HG02571 (cell line): ENCODE measurements around the gene WDR82.

ENCODE experiments used
- ATAC-seq: cut with Tn5 transposase; IDR thresholded peaks from one replicate; pipeline ENCODE4 v1.9.1; 2021; ENCODE audit warnings: mild to moderate bottlenecking, moderate library complexity; ENCODE audit not compliant: unreplicated experiment

Gene WDR82, protein sequence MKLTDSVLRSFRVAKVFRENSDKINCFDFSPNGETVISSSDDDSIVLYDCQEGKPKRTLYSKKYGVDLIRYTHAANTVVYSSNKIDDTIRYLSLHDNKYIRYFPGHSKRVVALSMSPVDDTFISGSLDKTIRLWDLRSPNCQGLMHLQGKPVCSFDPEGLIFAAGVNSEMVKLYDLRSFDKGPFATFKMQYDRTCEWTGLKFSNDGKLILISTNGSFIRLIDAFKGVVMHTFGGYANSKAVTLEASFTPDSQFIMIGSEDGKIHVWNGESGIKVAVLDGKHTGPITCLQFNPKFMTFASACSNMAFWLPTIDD

DNA sequence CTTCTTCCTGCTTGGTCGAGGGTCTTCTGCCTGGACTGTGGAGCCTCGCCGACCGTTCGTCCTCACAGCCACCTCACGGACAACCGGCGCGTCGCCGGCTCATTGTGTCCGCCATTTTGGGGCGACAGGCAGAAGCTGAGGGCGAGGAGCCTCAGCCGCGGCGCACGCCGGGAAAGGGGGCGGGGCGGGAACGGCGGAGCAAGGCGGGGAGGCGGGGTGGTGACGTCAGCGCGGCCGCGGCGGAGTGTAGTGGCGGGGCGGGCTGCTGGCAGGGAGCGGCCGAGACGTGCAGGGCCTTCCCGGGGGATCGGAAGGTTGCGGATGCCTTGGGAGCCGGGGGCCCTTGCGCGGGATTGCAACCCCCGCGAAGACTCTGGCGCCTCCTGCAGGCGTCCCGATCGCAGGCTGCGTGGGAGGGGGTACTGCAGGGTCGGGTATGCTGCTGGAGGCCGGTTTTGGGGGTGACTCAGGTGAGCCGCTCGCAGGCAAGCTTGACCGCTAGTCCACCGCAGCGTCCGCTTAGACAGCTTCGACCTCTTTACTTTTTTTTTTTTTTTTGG is at the start of gene WDR82:
Gene WDR82, minus strand, starts transcription at position 140 of the 560 bp plus-strand sequence. CDS start 288 bp downstream, outside the sequence.
- peak; percentile 86 for ATAC-seq

DNA sequence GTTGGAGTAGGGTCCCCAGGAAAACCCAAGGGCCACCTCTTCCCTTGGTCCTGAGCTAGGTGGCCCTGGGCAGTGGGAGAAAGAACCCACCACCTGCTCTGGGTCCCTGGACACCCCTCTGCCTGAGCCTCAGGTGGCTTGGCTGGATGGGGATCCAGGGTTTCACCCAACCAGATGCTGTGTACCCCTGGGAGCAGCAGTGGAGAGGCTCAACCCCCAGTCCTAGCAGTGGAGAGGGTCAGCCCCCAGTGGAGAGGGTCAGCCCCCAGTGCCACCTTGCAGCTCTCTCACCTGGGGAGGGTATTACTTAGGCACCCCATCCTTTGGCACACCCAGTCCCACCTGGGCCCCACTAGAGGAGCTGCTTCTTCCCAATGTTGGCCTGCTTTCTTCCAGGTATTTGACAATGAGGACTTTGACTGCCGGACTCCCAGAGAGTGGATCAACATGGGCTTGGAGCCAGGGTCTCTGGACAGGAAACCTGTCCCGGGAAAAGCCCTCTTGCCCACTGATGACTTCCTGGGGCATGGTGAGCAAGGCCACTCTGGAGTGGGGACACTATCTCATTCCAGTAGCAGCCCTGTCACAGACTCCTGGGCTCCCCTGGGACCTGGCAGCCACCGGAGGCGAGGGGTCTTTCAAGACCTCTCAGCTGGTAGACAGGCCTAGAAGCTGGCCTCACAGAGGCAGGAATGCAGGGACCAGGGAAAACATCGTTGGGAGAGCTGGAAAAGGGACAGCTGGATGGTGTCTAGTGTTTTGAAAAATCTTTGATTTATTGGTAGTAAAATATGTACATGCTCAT is 49.2 kb upstream of the WDR82 start:
- no peak for ATAC-seq

DNA sequence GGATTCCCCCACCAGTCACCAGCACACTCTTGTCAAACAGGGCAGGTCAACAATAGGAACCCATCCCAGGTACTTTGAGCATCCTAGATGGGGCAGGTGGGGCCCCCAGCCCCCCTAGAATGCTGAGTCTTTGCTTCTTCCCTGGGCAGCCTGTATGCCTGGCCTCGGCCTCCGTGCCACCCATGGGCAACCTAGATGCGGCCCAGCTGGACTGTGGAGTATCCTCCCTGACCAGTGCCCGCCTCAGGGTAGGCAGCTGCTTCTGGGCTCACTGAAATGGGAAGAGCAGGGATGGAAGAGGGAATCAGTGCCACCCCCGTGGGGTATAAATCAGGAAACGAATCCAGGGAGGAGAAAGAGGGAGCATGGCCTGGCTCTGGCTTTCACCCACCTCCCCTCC is 48.5 kb upstream of the WDR82 start:
- ATAC-seq: no peak

DNA sequence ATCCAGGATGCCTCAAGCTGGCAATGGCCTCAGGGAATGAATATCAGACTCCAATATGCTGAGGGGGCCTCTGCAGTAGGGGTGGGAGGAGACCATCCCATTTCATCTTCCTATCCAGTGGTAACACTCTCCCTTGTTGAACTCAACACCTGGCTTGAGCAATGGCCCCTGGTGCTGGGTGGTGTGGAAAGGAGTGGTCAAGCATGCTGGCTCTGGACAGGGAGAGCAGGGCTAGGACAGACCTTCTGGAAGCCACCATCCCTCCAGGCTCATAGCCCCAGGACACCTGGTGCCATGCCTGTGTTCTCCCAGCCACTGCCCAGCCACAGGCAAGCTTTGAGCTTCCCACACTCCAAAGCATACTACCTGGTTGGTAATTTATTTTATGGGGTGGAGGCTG is 47.2 kb upstream of the WDR82 start:
- ATAC-seq: no peak

DNA sequence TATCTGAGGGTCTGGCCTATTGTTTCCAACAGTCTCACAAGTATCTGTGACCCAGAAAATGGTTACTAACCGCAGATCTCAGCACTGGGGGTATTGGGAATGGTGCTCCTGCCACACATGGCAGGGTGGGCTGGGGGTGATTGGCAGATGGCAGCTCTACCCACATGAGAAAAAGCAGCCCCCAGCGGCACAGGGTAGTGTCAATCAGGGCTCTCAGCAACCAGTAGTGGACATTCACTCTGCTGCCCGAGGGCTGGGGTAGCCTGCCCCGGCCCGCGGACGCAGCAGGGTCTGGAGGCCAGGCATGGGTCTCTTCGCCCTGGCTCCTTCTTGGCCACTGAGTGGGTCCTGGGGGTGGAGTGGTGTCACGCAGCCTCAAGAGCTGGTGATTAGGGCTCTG is 46.2 kb upstream of the WDR82 start:
- no peak for ATAC-seq

DNA sequence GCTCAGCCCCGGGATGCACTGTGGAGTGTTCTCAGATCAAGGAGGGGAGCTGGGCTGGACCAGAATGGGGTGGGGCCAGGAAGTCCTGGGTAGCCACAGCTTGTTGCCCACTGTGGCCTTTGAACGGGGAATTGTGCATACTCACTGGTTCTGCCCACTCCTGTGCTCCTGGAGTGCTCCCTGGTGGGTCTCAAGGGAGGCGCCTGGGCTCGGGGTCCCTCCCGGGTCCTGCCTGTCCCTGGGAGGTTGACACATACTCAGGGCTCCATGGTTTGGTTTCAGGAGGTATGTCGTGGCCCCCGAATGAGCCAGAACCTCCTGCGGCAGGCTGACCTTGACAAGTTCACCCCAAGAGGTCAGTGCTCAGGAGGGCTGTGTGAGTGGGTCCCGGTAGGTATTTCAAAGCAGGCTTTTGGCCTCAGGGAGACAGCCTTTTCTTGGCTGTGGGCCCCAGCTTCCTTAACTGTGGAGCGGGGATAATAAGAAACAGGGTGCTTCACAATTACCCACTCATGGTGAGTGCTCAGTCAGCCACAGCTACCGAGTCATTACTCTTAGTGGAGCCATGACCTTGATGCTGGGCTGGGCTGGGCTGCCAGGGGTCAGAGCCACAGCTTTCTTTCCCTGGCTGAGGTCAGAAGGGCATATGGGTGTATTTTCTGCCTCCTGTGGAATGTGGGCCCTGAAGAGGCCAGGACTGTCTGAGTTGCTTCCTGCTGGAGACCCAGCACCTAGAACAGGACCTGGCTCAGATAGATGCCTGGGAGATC is 45.3 kb upstream of the WDR82 start:
- ATAC-seq: no peak

DNA sequence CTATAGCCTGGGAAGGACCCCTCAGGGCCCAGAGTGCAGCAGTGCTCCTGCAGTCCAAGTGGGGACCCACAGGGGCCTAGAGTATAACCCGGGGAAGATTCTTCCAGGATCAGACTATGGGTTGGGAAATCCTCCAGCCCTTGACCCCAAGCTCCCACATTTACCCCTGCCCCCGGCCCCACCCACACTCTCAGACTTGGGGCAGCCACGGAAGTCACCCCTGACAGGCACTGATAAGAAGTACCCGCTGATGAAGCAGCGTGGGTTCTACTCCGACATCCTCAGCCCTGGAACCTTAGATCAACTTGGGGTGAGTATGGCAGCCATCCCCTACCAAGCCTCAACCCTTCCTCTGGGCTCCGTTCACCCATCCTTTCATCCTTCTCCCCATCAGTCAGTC is 44.0 kb upstream of the WDR82 start:
- ATAC-seq: no peak

DNA sequence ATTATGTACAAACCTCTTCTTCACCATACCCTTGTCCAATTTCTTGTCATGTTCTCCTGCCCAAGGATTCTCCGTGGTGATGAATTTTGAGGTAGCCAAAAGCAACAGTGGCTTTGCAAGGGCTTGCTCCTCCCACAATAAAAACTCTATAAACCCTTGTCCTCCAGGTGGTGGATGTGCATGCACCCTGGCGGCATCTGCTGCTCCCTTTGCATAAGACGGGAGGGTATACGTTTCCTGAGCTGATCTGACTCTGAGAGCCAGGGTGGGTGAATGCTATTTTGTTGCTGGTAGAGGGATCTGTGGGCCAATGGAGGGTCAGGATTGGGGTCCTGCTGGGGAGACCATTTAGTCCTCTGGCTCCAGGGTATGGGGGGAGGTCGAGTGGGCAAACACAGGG is 43.0 kb upstream of the WDR82 start:
- ATAC-seq: no peak

DNA sequence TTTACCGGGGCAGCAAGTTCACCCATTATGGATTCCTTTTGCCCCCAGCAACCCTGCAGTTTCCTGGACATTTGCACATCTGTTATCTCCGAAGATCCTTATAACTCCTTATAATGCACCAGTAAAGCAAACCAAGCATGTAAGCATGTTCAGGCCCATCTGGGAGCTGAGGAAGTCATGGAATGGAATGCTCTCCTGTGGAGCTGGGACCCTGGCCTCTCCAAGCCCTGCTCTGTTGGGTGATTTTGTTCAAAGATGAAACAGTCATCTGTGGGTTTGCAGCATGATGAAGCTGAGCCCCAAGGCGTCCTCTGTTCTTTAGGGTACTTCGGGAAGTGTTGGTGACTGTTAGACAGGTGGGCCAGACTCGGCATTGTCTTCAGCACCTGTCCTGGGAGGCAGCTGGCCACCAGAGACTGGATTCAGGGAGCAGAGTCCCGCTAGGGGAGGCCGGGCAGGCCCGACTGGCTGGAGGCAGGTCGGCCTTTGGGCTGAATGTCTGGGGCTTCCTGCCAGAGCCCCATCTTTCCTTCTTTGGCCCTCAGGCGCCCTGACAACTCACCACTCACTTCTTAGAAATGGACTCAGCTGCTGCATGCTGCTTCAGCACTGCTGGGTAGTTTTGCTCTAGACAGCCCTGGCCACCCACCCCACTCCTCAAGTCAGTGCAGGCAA is 41.6 kb upstream of the WDR82 start:
- no peak for ATAC-seq

DNA sequence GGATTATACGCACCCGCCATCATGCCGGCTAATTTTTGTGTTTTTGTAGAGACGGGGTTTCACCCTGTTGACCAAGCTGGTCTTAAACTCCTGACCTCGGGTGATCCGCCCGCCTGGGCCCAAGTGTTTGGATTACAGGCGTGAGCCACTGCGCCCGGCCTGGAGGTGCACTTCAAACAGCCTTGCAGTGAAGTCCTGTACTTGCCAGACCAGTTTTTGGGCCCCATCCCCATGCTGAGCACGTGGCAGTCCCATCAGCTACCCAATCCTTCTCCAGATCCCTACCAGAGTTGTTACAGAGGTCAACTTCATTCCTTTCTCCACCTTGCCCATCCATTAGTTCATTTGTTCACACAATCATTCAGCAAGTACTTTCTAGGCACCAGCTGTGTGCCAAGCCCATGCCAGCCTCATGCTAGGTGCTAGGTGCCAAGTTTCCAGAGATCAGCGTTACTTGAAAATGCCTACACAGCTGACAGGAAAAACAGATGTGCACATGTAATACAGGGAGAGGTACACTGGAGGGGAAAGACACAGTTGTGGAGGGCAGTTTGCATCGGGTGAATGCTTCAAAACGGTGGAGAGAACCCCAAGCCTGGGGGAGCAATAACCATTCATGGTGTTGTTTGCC is 39.9 kb upstream of the WDR82 start:
- ATAC-seq: no peak

DNA sequence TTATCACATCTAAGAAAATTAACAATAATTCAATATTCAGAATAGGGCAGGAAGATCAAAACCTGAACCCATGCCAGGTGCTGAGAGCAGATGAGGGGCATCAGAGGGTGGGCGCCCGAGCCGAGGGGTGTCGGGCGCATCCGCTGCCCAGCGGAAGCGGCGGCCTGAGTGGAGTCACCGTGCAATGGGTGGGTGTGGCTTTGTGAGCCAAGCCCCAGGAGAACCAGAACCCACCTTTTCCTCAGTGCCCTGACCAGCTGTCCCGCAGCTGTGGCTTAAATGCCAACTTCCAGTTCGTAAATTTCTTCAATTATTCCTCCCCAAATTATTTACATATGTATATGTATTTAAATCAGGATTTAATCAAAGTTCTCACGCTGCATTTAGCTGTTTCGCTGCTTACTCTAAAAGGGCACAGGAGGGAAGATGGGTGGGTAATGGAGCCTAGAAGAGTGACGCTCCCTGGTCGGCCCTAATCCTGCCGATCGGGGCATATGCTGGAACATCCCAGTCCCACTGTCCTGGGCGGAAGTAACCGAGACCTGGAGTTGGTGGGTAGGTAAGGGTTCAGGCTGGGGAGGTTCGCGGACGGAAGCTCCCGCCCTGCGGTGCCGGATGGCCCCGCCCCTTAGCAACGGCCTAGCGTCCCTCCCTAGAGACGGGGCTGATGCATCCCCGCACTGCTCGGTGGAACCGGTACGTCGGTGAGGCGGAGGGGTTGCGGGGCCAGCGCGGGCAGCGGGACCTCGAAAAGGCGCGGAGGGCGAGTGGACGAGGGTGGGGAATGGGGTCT is 39.0 kb upstream of the WDR82 start:
- peak; percentile 40 for ATAC-seq

DNA sequence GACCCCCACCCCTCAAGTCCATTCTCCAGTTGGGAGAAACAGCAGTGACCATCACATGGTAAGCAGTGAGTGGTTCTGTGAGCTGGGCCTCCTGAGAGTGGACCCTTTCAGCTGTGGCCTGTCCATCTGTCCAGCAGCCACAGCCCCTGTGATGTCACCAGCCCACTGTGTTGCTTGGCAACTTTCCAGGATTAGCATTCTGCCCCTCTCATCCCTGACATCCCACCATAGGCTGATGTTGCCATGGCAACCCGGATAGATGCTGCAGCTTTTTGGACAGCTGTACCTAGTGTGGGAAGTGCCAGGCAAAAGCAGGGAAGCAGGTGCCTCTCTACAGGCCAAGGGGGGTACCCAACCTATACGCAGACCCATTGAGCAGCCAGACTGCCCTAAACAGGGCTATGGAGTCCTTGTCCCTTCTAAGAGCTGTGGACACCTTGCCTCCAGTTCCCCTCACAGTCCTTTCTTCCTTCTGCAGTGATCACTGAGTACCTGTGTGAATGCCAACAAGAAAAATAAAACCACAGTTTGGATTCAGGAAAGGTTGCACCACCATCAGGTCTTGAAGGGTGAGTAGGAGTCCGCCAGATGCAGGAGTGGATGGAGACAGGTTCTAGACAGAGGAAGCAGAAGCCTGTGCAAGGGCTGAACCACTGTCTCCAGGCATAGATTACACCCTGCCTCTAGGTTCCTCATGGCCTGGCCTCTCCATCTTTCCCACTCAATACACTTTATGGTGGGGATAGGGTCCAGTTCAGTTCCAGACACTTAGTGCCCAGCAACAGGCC is 37.7 kb upstream of the WDR82 start, which contains the start of gene DNAH1:
Gene DNAH1, plus strand, starts transcription at position 343 of the 788 bp plus-strand sequence. CDS start 6,124 bp downstream, outside the sequence.
- no peak for ATAC-seq

DNA sequence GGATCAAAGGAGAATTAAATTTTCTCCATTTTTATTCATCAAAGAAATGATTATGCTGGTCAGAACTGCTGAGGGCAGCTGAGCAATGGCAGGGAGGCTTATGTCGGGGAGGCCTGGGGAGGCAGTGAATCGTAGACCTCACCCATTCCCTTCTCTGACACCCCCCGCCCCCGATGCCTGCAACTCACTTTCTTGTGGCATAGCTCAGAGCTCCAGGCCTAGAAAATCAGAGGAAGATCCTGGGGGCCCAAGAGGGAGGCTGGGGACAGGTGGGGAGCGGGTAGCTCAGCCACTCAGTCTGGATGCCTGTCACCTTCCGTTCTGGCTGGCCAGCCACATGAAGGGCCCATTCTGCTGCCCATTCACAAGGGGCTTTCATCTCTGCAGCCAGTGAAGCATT is 36.6 kb upstream of the WDR82 start:
- ATAC-seq: no peak

DNA sequence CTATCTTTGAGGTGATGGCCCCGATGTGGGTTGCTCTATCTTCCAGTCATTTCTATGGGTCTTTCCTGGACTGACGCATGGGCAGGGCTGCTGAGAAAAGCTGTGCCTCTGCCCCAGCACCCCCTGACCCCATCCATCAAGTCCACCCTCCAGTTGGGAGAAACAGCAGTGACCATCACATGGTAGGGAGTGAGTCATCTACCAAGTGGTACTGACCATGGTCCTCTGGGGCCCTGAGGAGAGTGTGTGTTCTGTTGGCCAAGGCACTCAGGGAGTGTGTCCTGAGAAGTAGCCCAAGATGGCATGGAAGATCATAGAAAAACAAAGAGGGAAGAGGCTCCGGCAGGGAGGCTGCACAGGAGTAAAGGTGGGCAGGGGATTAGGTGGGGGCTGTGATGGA is 36.0 kb upstream of the WDR82 start:
- ATAC-seq: no peak

DNA sequence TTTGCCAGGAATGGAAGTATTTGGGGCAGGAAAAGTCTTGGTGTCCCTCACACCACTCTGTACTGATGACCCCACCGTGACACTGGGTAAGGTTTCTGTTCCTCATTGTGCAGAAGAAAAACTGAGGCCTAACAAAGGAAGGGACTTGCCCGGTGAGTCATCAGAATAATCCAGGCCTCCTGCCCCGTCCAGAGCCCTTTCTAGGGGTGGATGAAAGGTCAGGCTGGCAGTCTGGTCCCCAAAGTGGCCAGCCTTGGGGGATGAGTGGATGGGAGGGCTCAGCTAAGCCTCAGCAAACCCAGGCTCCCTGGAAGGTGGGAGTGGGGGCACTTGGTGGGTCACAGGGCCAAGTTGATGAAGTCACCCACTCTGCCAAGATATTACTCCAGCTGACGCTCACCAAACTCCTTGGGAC is 35.3 kb upstream of the WDR82 start:
- ATAC-seq: peak; percentile 61

DNA sequence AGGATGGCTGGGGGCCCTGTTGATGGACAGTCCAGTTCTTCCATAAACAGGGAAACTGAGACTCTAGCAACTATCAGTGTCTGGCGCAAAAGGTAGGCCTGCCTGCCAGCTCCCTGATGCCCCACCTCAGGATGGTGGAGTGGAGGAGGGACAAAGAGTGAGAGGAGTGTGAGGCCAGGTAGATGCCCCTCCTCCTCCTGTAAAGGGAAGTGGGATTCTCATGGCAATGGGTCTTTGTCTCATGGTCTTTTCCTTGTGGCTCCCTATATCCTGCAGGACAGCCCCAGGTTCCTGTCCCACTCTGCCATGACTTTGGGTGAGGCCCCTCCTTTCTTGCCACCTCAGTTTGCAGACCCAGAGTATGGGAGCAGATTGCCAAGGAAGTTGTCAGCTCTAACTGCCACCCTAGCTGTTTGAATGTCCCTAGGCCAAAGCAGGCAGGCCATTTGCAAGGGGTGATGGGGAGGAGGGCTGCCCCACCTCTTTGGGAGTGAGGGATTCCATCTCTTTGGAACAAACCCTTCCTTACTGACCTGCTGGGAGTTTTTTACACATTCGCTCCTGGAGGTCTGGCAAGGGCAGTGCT is 34.8 kb upstream of the WDR82 start:
- ATAC-seq: no peak

DNA sequence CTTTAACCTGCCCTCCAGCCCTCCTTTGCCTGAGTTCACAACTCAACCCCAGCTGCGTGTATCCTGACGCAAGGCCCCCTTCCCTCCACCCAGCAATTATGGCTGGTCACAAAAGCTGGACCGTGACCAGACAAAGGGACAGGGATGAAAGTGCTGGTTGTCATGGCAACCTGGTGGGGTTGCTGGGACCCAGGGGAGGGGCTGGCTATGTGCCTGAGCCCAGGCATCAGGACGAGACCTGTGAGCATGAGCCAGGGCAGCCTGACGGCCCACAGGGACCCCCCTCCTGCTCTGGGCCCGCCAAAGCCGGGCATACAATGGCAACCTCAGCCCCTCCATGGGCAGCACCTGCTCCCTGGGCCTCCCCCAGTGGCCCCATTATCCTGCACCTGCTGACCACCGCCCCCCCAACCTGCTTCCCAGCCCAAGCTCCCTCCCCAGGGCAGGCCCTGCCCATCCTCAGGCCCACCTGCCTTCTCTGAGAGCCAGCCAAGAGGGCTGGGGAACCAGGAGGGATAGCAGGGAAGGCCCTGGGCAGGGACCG is 33.2 kb upstream of the WDR82 start:
- no peak for ATAC-seq
